DOHH2 (cell line): Measurements from ENCODE around the gene SLC41A1.

Source experiments
- H3F3A ChIP-seq: fragments of 200-600 bp; sonication (generic), shearing (Covaris generic); 2 replicates; pipeline ENCODE4 v1.6.0; 2016; ENCODE audit warnings: antibody characterized with exemption, mild to moderate bottlenecking; ENCODE audit not compliant: control insufficient read depth, insufficient read depth
- H3K27ac ChIP-seq: fragments of 200-600 bp; sonication (generic); 2 replicates; pipeline ENCODE4 v1.5.1; 2014; ENCODE audit warnings: low read depth, mild to moderate bottlenecking, low read length, moderate library complexity
- H3K27me3 ChIP-seq: fragments of 200-600 bp; sonication (generic); 2 replicates; pipeline ENCODE4 v1.6.1; 2014; ENCODE audit warnings: mild to moderate bottlenecking, low read length, mixed read lengths; ENCODE audit not compliant: control insufficient read depth
- H3K36me3 ChIP-seq: fragments of 200-600 bp; sonication (generic); 2 replicates; pipeline ENCODE4 v1.6.1; 2014; ENCODE audit warnings: mild to moderate bottlenecking, low read length, moderate library complexity, mixed read lengths; ENCODE audit not compliant: control insufficient read depth
- H3K4me1 ChIP-seq: fragments of 200-600 bp; sonication (generic); 2 replicates; pipeline ENCODE4 v1.6.1; 2014; ENCODE audit warnings: mild to moderate bottlenecking, low read length, mixed read lengths; ENCODE audit not compliant: control insufficient read depth
- H3K4me2 ChIP-seq: fragments of 200-600 bp; sonication (generic); 2 replicates; pipeline ENCODE4 v1.6.0; 2014; ENCODE audit warnings: mild to moderate bottlenecking, low read length, moderate library complexity
- H3K4me3 ChIP-seq: fragments of 200-600 bp; sonication (generic); 2 replicates; pipeline ENCODE4 v1.5.1; 2014; ENCODE audit warnings: mild to moderate bottlenecking, low read length, mixed read lengths
- H3K79me2 ChIP-seq: fragments of 200-600 bp; sonication (generic); 2 replicates; pipeline ENCODE4 v1.6.1; 2014; ENCODE audit warnings: mild to moderate bottlenecking, low read length, mixed read lengths; ENCODE audit not compliant: control insufficient read depth
- H3K9me2 ChIP-seq: fragments of 200-600 bp; sonication (generic); replicated peaks from 2 replicates; pipeline ENCODE4 v1.6.1; 2014; ENCODE audit warnings: mild to moderate bottlenecking, low read length, mixed read lengths; ENCODE audit not compliant: control insufficient read depth
- H3K9me3 ChIP-seq: fragments of 200-600 bp; sonication (generic); 2 replicates; pipeline ENCODE4 v1.6.1; 2014; ENCODE audit warnings: antibody characterized with exemption, low read length, mixed read lengths; ENCODE audit not compliant: control insufficient read depth, insufficient read depth
- H4K20me1 ChIP-seq: fragments of 200-600 bp; sonication (generic); 2 replicates; pipeline ENCODE4 v1.6.0; 2014; ENCODE audit warnings: low read depth, mild to moderate bottlenecking, antibody characterized with exemption, low read length, moderate library complexity; ENCODE audit not compliant: control insufficient read depth, insufficient read depth
- CTCF ChIP-seq: fragments of 200-600 bp; sonication (generic); IDR thresholded peaks from one replicate; pipeline ENCODE4 v1.5.1; 2014; ENCODE audit warnings: antibody characterized with exemption, mild to moderate bottlenecking, low read depth, low read length; ENCODE audit not compliant: poor library complexity, severe bottlenecking
- EZH2phosphoT487 ChIP-seq: fragments of 200-600 bp; sonication (generic); IDR thresholded peaks from 2 replicates; pipeline ENCODE4 v1.6.1; 2017; ENCODE audit warnings: borderline replicate concordance, mild to moderate bottlenecking, antibody characterized with exemption, low read length, moderate library complexity, mixed read lengths

The SLC41A1 gene

GRCh38 chr1:205849619-205850355 is 36.8 kb upstream of the SLC41A1 start, which contains the start of gene PM20D1:
Gene PM20D1, minus strand, starts transcription at chr1:205850132. Its CDS starts 60 bp downstream, at chr1:205850072.
- Histone ChIP-seq H3K9me3 (peaks cover 6% of the 10 kb centered on the region; the same call in 1 of the 2 replicates), H3K27ac (no peak within 1 kb of the TSS), H4K20me1 (no peaks in the 10 kb centered on the region), H3K79me2 (no peaks in the 10 kb centered on the region), H3K4me1 (peaks cover 10% of the 10 kb centered on the region), H3K4me2 (peak within 1 kb of the TSS; percentile 55), H3K27me3 (no peaks in the 10 kb centered on the region), H3F3A (no peaks in the 10 kb centered on the region), H3K9me2 (no peaks in the 10 kb centered on the region), H3K4me3 (peak within 1 kb of the TSS; percentile 60), H3K36me3 (no peaks in the 10 kb centered on the region)
- TF ChIP-seq CTCF = no peak
- TF ChIP-seq EZH2phosphoT487 = no peak

GRCh38 chr1:205843036-205843859 is 30.2 kb upstream of the SLC41A1 start:
- Histone ChIP-seq H3K4me3 (no peak overlapping the region), H3K79me2 (no peaks in the 10 kb centered on the region), H3K9me3 (no peaks in the 10 kb centered on the region), H4K20me1 (no peaks in the 10 kb centered on the region), H3K27ac (no peak overlapping the region), H3K4me1 (peaks cover 8% of the 10 kb centered on the region), H3K27me3 (no peaks in the 10 kb centered on the region), H3K4me2 (no peak overlapping the region), H3F3A (no peaks in the 10 kb centered on the region), H3K36me3 (no peaks in the 10 kb centered on the region), H3K9me2 (no peaks in the 10 kb centered on the region)
- TF ChIP-seq CTCF (no peak), EZH2phosphoT487 (no peak)

GRCh38 chr1:205842229-205842628 is 29.2 kb upstream of the SLC41A1 start:
- Histone ChIP-seq H3K4me3 (no peak overlapping the region), H3K79me2 (no peaks in the 10 kb centered on the region), H3K9me3 (no peaks in the 10 kb centered on the region), H3K27me3 (no peaks in the 10 kb centered on the region), H4K20me1 (no peaks in the 10 kb centered on the region), H3K9me2 (no peaks in the 10 kb centered on the region), H3K4me2 (no peak overlapping the region), H3K27ac (no peak overlapping the region), H3F3A (no peaks in the 10 kb centered on the region), H3K4me1 (peaks cover 8% of the 10 kb centered on the region), H3K36me3 (no peaks in the 10 kb centered on the region)
- TF ChIP-seq EZH2phosphoT487 (no peak), CTCF (no peak)
